HCT116 (cell line): ENCODE results near the gene TMEM151A. TPM values are rescaled to one million over a fixed set of nuclear protein-coding genes. Genes with fewer than 3 reads are reported as not detected.

ENCODE experiments used
- ATAC-seq: fragments of 200-7000 bp; cut with Tn5 transposase; 2 replicates; pipeline ENCODE4 v1.9.1; 2020; ENCODE audit warnings: mild to moderate bottlenecking, moderate library complexity
- BruUV-seq: library from RNA; stranded (reverse); fragments of 400-500 nt; replicated peaks from 2 replicates; lab custom pipeline; 2021; lab: Mats Ljungman, UMichigan
- CTCF ChIA-PET: fragments of 300-600 bp; sonication (Branson Sonifier 250); formaldehyde crosslinking; loops from one replicate; lab custom pipeline; 2021; ENCODE audit warnings: antibody characterized with exemption; lab: Charles Lee
- POLR2A ChIA-PET: fragments of 300-600, 350-600 bp; sonication (Branson Sonifier 250); formaldehyde crosslinking; loops from one replicate; lab custom pipeline; 2021; ENCODE audit warnings: antibody characterized with exemption; lab: Charles Lee
- RAD21 ChIA-PET, 2 experiments: fragments of 300-600 bp; sonication (Branson Sonifier 250); formaldehyde crosslinking; loops; one replicate each; lab custom pipeline; 2023; ENCODE audit warnings: low total read pairs in 2 of 2; ENCODE audit not compliant: uncharacterized antibody in 2 of 2, unreplicated experiment in 2 of 2, low non-redundant PET in 1 of 2; lab: Charles Lee
- DNase-seq: peaks from one replicate; pipeline ENCODE4 v3.0.0-alpha.2; 2010; ENCODE audit warnings: low read depth, low spot score
- H2AFZ ChIP-seq: fragments of 200-600 bp; shearing (Covaris generic), sonication (generic); 2 replicates; pipeline ENCODE4 v1.6.1; 2017; ENCODE audit warnings: low read depth, mixed run types, mixed read lengths, antibody characterized with exemption, low read length; ENCODE audit not compliant: poor library complexity, severe bottlenecking
- H3K27ac ChIP-seq: 2 replicates; pipeline ENCODE4 v1.5.1; 2012; ENCODE audit warnings: low read depth, low read length
- H3K27me3 ChIP-seq: fragments of 200-600 bp; sonication (generic); 2 replicates; pipeline ENCODE4 v1.6.1; 2016; ENCODE audit warnings: mixed run types, low read length, mixed read lengths; ENCODE audit not compliant: insufficient read depth
- H3K36me3 ChIP-seq, 2 experiments: fragments of 200-500 bp in 1 of 2; fragments of 200-600 bp in 1 of 2; sonication (Bioruptor generic) in 1 of 2; sonication (generic) in 1 of 2; 2 replicates each; pipeline versions ENCODE4 v1.5.1 to v1.6.1; 2014 to 2016; ENCODE audit warnings: low read length in 2 of 2, inconsistent platforms in 1 of 2, mixed read lengths in 1 of 2, mixed run types in 1 of 2; ENCODE audit not compliant: insufficient read depth in 2 of 2, control insufficient read depth in 1 of 2
- H3K4me1 ChIP-seq, 2 experiments: fragments of 200-600 bp in 1 of 2; sonication (generic) in 1 of 2; 2 replicates each; pipeline versions ENCODE4 v1.5.1 to v1.6.1; 2012 to 2017; ENCODE audit warnings: low read length in 2 of 2, inconsistent platforms in 1 of 2, mild to moderate bottlenecking in 1 of 2, mixed read lengths in 1 of 2, mixed run types in 1 of 2, moderate library complexity in 1 of 2; ENCODE audit not compliant: insufficient read depth in 2 of 2, control insufficient read depth in 1 of 2
- H3K4me2 ChIP-seq: fragments of 200-600 bp; sonication (generic); 2 replicates; pipeline ENCODE4 v1.6.1; 2017; ENCODE audit warnings: mixed run types, low read length, mixed read lengths
- H3K4me3 ChIP-seq, 2 experiments: fragments of 200-600 bp in 1 of 2; sonication (generic) in 1 of 2; replicated peaks in 1 of 2; 2 replicates each; pipeline ENCODE4 v1.5.1; 2011 to 2016; ENCODE audit warnings: low read length in 2 of 2, control low read depth in 1 of 2, low read depth in 1 of 2, mild to moderate bottlenecking in 1 of 2, mixed read lengths in 1 of 2, mixed run types in 1 of 2
- H3K79me2 ChIP-seq: fragments of 200-600 bp; sonication (generic); 2 replicates; pipeline ENCODE4 v1.6.1; 2017; ENCODE audit warnings: mild to moderate bottlenecking, mixed run types, low read length, moderate library complexity, mixed read lengths; ENCODE audit not compliant: insufficient read depth
- H3K9ac ChIP-seq: fragments of 200-600 bp; sonication (generic); 2 replicates; pipeline ENCODE4 v1.6.1; 2016; ENCODE audit warnings: low read length, mixed read lengths
- H3K9me2 ChIP-seq: fragments of 200-600 bp; sonication (generic), shearing (Covaris generic); 2 replicates; pipeline ENCODE4 v1.6.1; 2017; ENCODE audit warnings: mixed run types, mild to moderate bottlenecking, moderate library complexity; ENCODE audit not compliant: insufficient read depth
- H3K9me3 ChIP-seq, 2 experiments: fragments of 200-500 bp in 1 of 2; fragments of 200-600 bp in 1 of 2; sonication (Bioruptor generic) in 1 of 2; sonication (generic) in 1 of 2; 2 replicates each; pipeline ENCODE4 v1.6.1; 2014 to 2017; ENCODE audit warnings: low read length in 2 of 2, mixed read lengths in 2 of 2, inconsistent platforms in 1 of 2, low read depth in 1 of 2, mild to moderate bottlenecking in 1 of 2, mixed run types in 1 of 2, moderate library complexity in 1 of 2; ENCODE audit not compliant: control insufficient read depth in 1 of 2, insufficient read depth in 1 of 2
- H4K20me1 ChIP-seq: fragments of 200-600 bp; sonication (generic), shearing (Covaris generic); 2 replicates; pipeline ENCODE4 v1.6.1; 2017; ENCODE audit warnings: mixed run types, mild to moderate bottlenecking, moderate library complexity; ENCODE audit not compliant: insufficient read depth
- CEBPB ChIP-seq: IDR thresholded peaks from 2 replicates; pipeline ENCODE4 v1.6.1; 2012; ENCODE audit warnings: low read depth
- EGR1 ChIP-seq: IDR thresholded peaks from 2 replicates; pipeline ENCODE4 v1.6.1; 2012; ENCODE audit warnings: low read depth
- EZH2 ChIP-seq: fragments of 200-600 bp; sonication (generic); IDR thresholded peaks from 2 replicates; pipeline ENCODE4 v1.6.1; 2017; ENCODE audit warnings: antibody characterized with exemption, mixed run types
- JUND ChIP-seq: IDR thresholded peaks from 2 replicates; pipeline ENCODE4 v1.6.1; 2012
- SP1 ChIP-seq: IDR thresholded peaks from 2 replicates; pipeline ENCODE4 v1.6.1; 2012; ENCODE audit warnings: low read depth
- intact Hi-C: fragments of 100-400 bp; cut with micrococcal nuclease; formaldehyde crosslinking; loops from 2 replicates; pipeline ENCODE4 v1.10.0; 2022
- total RNA-seq: library from RNA; stranded (reverse); gene quantifications from one replicate; pipeline ENCODE4 v1.2.1, GENCODE V29; 2021; ENCODE audit not compliant: unreplicated experiment

TMEM151A gene
- total RNA-seq, 1 experiment from 2014 or later = 5.9 TPM

DNA sequence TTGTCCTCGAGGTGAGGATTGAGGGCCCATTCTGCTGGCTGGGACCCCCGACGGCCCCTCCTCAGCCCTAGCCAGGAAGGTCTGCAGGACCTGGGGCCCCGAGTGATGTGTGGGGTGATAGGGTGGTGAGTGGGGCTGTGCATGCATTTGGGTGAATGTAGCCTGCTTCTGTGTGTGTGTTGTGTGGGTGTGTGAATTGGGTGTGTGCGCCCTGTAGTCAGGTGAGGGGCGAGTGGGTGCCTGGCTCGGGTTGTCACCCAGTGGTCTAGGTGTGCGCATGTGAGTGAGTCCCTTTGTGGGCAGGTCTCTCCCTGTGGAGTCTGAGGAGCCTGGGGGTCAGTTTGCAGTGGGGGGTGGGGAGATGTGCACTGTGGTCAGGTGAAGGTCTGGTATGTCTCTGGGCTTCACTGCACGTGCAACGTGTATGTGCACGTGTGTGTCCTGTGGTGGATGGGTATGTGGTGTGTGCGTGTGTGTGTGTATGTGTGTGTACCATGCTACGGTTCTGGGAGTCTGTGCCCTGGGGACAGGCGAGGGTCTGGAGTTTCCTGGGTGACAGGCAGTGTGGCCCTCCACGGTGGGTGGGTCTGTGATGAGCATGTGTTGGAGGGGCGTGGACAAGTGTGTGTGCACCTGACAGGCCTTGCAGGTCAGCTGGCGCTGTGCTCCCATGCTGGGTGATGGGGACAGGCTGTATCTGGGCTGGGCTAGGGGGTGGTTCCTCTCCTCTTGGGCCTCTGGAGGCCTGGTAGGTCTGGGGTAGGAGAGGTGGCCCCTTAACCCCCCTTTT lies 1.0 kb downstream of the TMEM151A start:
- no peak for ATAC-seq
- peak overlapping the region; percentile 58; the same call in 1 of the 2 replicates for H3K27ac ChIP-seq
- H3K4me2 ChIP-seq = peak overlapping the region; percentile 99
- POLR2A ChIA-PET = no interaction called here
- no peaks in the 10 kb centered on the region for H3K36me3 ChIP-seq
- H3K9me3 ChIP-seq = no peaks in the 10 kb centered on the region
- H3K79me2 ChIP-seq = peaks cover 10% of the 10 kb centered on the region
- no peaks in the 10 kb centered on the region for H3K9me2 ChIP-seq
- TSS peak; percentile 30 for BruUV-seq
- CTCF ChIA-PET = no interaction called here
- H3K27me3 ChIP-seq = no peaks in the 10 kb centered on the region
- peak overlapping the region; percentile 62 for H3K9ac ChIP-seq
- TF ChIP-seq EZH2 = no peak
- H2AFZ ChIP-seq = no peak overlapping the region
- peak overlapping the region; percentile 54 to 67 for H3K4me3 ChIP-seq
- DNase-seq = no peak
- intact Hi-C loops = no loop called here
- RAD21 ChIA-PET = no interaction called here
- H4K20me1 ChIP-seq = no peaks in the 10 kb centered on the region
- peaks cover 20 to 42% of the 10 kb centered on the region in 2 experiments for H3K4me1 ChIP-seq

DNA sequence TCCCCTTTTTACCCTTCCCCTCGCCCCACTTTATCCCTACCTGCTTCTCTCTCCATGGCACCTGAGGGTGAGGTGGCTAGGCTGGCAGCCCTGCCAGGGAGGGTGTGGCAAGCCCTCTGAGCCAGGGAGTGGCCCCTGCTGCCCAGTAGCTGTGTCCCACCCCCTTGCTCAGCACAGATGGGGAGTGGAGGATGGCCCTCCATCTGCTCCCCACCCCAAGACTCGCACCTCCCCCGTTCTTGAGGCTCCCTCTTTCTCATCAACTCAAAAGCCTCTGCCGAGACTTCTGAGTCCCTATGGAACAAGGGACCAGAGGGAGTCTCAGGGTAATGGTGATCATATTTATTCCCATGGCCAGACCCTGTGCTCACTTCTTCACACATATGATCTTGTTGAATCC lies 1.7 kb downstream of the TMEM151A start:
- Histone ChIP-seq H3K9me2 (no peaks in the 10 kb centered on the region), H3K79me2 (peaks cover 4% of the 10 kb centered on the region), H3K36me3 (no peaks in the 10 kb centered on the region), H3K9ac (no peak overlapping the region), H2AFZ (no peak overlapping the region), H3K27ac (no peak overlapping the region), H3K4me3 (no peak overlapping the region), H3K27me3 (no peaks in the 10 kb centered on the region), H3K4me1 (peaks cover 18 to 36% of the 10 kb centered on the region in 2 experiments), H3K4me2 (peak overlapping the region; percentile 99; the same call in 1 of the 2 replicates), H4K20me1 (no peaks in the 10 kb centered on the region), H3K9me3 (no peaks in the 10 kb centered on the region)
- CTCF ChIA-PET = no interaction called here
- BruUV-seq = no TSS peak
- no peak for DNase-seq
- intact Hi-C loops = no loop called here
- POLR2A ChIA-PET = no interaction called here
- ATAC-seq = no peak
- RAD21 ChIA-PET = no interaction called here
- no peak for TF ChIP-seq CEBPB
- no peak for TF ChIP-seq EGR1
- no peak for TF ChIP-seq SP1
- TF ChIP-seq JUND = no peak
